ENCODE results near the gene CXCR5.

CXCR5 gene

GRCh38 chr11:118914178-118914918 is 30.7 kb downstream of the CXCR5 start:
- DNase-seq = no peak

GRCh38 chr11:118914987-118915386 is 31.3 kb downstream of the CXCR5 start:
- DNase-seq = no peak

GRCh38 chr11:118915396-118915795 is 31.7 kb downstream of the CXCR5 start:
- DNase-seq = no peak

- no peak for DNase-seq
Measured at GRCh38 chr11:118915941-118916841, 32.5 kb downstream of the CXCR5 start.

- no peak for DNase-seq
Measured at GRCh38 chr11:118916842-118917388, 33.2 kb downstream of the CXCR5 start.

GRCh38 chr11:118917481-118918127 is 33.9 kb downstream of the CXCR5 start:
- DNase-seq = no peak

DNA sequence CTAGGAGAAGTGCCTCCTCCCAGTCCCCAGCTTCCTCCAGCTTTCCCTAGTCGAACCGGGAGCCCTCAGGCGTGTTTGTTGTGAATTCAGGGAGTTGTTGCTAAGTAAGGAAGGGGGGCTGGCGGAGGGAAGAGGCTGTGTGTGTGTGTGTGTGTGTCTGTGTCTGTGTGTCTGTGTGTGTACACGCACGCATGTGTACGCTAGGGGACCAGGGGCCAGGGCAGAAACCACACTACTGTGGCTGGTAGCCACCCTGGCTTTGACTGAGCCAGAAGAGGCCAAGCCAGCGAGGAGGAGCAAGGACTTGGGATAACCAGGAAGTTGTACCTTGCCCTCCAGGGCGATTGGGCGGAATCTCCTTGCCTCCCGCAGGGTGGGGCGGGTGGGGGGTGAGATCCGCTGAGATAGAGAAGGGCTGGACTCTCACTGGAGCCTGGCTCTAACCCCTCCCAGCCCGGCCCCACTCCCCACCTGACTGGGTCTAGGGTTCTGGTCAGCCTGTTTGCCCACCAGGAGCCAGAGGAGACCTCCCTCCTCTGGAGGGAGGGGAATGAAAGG is 34.5 kb downstream of the CXCR5 start:
- DNase-seq = peak; percentile 49

- no peak for DNase-seq
Measured at GRCh38 chr11:118918686-118919280, 35.1 kb downstream of the CXCR5 start.

GRCh38 chr11:118921121-118921928 is 37.6 kb downstream of the CXCR5 start:
- no peak for DNase-seq

GRCh38 chr11:118921929-118922744 is 38.4 kb downstream of the CXCR5 start:
- no peak for DNase-seq

DNA sequence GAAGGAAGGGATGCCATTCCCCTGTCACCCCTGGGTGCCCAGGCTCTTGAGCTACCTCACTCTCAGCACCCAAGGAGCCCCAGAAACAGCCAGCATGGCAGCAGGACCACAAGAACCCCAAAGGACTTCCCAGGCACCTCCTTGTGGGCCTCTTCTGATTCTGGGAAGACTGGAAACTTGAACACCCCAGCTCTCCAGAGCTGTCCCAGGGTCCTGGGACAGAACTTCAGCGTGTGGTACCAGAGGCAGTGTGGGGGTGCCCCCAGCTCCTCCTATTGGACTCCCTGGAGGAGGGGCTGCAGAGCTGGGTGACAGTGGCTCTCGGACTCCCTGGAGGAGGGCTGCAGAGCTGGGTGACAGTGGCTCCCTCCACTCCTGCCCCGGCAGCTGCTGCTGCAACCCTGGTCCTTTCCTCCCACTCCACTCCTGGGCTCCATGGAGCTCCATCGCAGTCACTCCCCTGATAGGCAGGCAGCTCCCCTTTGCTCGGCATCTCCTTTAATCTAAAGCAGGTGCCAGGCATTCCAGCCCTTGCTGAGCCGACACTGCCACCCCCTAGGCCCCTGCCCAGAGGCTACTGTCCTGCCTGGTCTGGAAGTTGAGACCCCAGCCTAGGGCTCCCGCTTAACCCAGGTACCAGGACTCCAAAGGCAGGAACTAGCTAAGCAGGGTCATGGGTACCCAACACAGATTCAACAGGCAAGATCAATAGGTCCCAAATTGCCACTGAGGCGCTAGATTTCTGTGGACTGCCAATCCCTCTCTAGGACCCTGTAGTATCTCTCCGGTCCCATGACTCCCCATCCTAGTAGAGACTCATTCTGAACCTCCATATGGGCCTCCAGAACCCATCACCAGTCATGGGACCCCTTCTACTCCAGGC is 39.3 kb downstream of the CXCR5 start:
- no peak for DNase-seq

- no peak for DNase-seq
Measured at GRCh38 chr11:118923721-118924587, 40.3 kb downstream of the CXCR5 start.

DNA sequence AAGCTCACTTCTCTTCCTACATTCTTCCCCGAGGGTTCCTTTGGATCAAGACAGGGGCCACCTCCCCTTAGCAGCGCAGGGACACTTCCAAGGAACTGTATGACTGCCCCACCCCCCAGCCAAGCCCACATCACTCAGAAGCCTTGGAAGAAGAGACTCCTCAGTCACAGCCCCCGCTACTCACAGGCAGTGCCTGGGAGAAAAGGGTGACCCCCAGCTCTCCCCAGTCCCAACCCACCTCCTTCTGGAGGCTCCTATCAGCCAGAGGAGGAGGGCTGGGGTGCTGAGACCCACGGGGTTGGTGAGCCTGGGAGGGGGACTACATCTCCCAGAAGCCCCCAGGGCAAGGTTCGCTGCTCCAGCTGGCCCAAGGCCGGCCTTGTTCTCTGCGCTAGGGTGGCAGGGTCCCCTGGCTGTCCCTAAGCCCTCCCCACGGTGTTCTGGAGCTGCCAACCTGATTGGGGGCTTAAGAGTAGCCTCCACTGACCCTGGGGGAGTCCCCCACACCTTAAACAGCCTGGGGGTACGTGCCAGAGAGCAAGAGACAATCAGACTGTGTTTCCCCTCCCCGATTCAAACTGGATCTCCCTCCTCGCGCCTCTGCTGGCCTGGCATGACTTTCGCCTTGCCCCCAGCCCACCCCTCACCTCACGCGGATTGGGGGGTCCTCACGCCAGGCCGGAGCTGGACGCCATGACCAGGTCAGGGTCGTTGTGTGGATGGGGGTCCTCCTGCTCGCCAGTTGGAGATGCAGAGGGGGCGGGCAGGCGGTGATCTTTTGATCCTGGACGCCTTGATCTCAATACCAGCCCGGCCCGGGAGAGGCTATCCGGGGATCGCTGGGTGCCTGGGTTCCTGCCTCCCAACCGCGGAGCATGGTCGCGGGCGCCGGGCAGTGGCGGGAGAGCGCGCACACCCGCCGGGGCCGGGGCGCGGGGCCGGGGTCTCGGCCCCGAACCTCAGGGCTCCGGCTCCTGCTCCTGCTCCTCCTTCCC is 41.2 kb downstream of the CXCR5 start:
- no peak for DNase-seq

- no peak for DNase-seq
Measured at GRCh38 chr11:118927554-118928100, 43.9 kb downstream of the CXCR5 start.

DNA sequence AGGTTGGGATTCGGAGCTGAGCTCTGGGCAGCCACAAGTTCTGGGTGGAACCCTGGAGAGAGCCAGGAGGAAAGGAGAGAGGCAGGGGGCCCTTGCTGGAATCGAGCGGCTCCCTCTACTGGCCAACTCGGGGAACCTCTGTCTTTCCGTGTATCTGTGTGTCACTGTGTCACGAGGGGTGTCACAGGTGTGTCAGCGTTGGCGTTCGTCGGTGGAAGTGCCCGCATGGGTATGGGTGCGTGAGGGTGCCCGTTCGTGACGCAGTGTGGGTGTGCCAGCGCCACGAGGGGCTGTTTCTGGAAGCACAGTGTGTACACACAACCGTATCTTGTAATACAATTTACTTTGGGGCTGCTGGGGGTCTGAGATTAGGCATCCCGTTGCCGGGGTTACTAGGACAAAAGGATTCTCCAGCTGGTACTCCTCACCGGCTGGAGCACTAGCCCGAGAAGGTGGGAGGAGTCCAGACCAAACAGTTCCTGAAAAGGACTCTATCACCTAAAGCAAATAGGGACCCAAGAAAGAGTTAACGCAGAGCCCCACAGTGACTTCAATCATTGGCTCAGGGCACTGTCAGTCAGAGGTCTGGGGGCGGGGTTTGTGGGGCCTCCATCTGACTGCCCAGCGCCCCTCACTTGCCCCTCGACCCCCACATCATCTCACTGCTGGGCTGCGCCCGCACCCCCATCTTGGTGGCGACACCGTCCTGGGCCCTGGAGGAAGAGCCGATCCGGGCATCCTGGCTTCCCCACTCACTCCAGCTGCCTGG is 44.6 kb downstream of the CXCR5 start:
- DNase-seq = peak; percentile 93

GRCh38 chr11:118928870-118929500 is 45.3 kb downstream of the CXCR5 start:
- peak; percentile 71 for DNase-seq
